BE2C (cell line): ENCODE measurements around the gene BMPR1B.

Experiments
- DNase-seq: peaks from one replicate; pipeline ENCODE4 v3.0.0-alpha.2; 2020
- H3K27me3 ChIP-seq: fragments of 250-450 bp; sonication (Bioruptor Pico); 2 replicates; pipeline ENCODE4 v1.5.1; 2020; ENCODE audit warnings: mild to moderate bottlenecking
- H3K36me3 ChIP-seq: fragments of 250-450 bp; sonication (Bioruptor Pico); 2 replicates; pipeline ENCODE4 v1.5.1; 2020; ENCODE audit warnings: mild to moderate bottlenecking
- H3K4me1 ChIP-seq: fragments of 250-450 bp; sonication (Bioruptor Pico); 2 replicates; pipeline ENCODE4 v1.5.1; 2020
- H3K4me3 ChIP-seq: 2 replicates; pipeline ENCODE4 v1.5.1; 2011; ENCODE audit warnings: low read depth, low read length
- H3K9me3 ChIP-seq: fragments of 250-450 bp; sonication (Bioruptor Pico); 2 replicates; pipeline ENCODE4 v1.5.1; 2020
- TF ChIP-seq, protein P1 (sequence below): IDR thresholded peaks from 2 replicates; pipeline ENCODE4 v1.5.1; 2012; ENCODE audit warnings: mild to moderate bottlenecking, low read depth, low read length

The BMPR1B gene

DNA sequence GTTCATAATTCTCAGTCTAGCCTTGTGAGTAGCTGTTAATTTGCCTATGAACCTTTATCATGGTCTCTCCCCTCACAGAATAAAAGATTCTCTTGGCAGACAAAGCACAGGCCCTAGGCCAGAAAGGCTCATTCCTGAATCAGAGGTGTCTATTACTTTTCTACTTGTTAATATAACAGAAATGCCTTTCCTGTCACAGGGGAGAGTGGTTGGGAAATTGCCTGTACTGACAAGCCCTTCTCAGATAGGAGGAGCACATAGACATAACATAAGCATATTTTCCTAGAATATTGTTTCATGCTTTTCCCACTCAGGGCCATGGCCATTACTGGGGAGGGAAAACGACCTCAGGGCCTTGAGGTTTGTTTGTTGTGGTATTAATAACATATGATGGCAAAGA is 308.3 kb downstream of the BMPR1B start:
- TF ChIP-seq, protein P1, sequence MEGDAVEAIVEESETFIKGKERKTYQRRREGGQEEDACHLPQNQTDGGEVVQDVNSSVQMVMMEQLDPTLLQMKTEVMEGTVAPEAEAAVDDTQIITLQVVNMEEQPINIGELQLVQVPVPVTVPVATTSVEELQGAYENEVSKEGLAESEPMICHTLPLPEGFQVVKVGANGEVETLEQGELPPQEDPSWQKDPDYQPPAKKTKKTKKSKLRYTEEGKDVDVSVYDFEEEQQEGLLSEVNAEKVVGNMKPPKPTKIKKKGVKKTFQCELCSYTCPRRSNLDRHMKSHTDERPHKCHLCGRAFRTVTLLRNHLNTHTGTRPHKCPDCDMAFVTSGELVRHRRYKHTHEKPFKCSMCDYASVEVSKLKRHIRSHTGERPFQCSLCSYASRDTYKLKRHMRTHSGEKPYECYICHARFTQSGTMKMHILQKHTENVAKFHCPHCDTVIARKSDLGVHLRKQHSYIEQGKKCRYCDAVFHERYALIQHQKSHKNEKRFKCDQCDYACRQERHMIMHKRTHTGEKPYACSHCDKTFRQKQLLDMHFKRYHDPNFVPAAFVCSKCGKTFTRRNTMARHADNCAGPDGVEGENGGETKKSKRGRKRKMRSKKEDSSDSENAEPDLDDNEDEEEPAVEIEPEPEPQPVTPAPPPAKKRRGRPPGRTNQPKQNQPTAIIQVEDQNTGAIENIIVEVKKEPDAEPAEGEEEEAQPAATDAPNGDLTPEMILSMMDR, result no peak
- no peak for DNase-seq
- H3K36me3 ChIP-seq, result no peaks in the 10 kb centered on the region
- H3K9me3 ChIP-seq, result no peaks in the 10 kb centered on the region
- H3K27me3 ChIP-seq, result no peaks in the 10 kb centered on the region
- H3K4me3 ChIP-seq, result no peak overlapping the region
- H3K4me1 ChIP-seq, result no peaks in the 10 kb centered on the region

DNA sequence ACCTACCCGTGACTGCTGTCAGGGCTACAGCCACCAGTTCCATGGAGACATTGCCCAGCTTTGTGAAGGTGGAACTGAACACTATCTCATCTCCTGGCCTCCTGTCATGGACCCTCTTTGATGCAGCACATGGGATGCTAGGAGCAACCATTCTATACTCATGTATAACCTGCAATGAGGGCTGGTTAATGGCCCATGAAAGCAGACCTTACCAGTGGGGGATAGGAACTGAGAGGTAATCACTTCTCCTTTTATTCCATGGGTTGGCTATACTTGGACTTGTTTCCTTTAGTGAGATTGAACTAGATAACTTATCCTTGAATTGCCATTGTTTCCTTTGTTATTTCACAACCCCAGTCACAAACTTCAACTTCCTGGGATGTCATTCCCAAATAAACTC is 310.6 kb downstream of the BMPR1B start:
- Histone ChIP-seq H3K36me3 (no peaks in the 10 kb centered on the region), H3K27me3 (no peaks in the 10 kb centered on the region), H3K4me1 (no peaks in the 10 kb centered on the region; the same call in 1 of the 2 replicates), H3K4me3 (no peak overlapping the region), H3K9me3 (no peaks in the 10 kb centered on the region)
- TF ChIP-seq, protein P1, result no peak
- no peak for DNase-seq

GRCh38 chr4:95068818-95069478 is 311.2 kb downstream of the BMPR1B start:
- H3K9me3 ChIP-seq, result no peaks in the 10 kb centered on the region
- no peak for DNase-seq
- H3K36me3 ChIP-seq, result no peaks in the 10 kb centered on the region
- no peaks in the 10 kb centered on the region; the same call in 1 of the 2 replicates for H3K4me1 ChIP-seq
- H3K27me3 ChIP-seq, result no peaks in the 10 kb centered on the region
- no peak overlapping the region for H3K4me3 ChIP-seq
- TF ChIP-seq, protein P1, result no peak

- no peak overlapping the region for H3K4me3 ChIP-seq
- DNase-seq, result no peak
- H3K9me3 ChIP-seq, result no peaks in the 10 kb centered on the region
- TF ChIP-seq, protein P1, result no peak
- H3K27me3 ChIP-seq, result no peaks in the 10 kb centered on the region
- no peaks in the 10 kb centered on the region for H3K36me3 ChIP-seq
- peaks cover 3% of the 10 kb centered on the region; the same call in 1 of the 2 replicates for H3K4me1 ChIP-seq
These were observed 314.1 kb downstream of the BMPR1B start for GRCh38 chr4:95071851-95072250.

DNA sequence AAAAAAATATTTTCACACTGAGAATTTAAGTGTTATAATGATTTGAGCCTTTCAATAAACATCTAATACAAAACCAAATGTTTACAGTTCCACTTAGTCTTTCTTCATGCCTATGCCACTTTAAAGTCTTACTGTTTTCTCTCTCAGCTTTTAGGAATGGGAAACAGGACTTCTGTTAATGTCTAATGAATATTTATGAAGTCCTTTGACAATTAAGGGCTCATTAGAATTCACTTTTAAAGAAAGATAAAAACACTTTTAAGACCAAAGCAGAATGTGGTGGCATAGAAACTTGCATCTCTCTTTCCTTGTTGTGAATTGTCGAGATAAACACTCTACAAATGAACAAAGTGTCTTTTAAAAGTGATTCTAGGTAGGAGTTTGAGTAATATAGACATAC is 315.9 kb downstream of the BMPR1B start:
- Histone ChIP-seq H3K27me3 (no peaks in the 10 kb centered on the region), H3K4me3 (no peak overlapping the region), H3K36me3 (no peaks in the 10 kb centered on the region), H3K4me1 (peaks cover 3% of the 10 kb centered on the region; the same call in 1 of the 2 replicates), H3K9me3 (no peaks in the 10 kb centered on the region)
- TF ChIP-seq, protein P1, result no peak
- no peak for DNase-seq

DNA sequence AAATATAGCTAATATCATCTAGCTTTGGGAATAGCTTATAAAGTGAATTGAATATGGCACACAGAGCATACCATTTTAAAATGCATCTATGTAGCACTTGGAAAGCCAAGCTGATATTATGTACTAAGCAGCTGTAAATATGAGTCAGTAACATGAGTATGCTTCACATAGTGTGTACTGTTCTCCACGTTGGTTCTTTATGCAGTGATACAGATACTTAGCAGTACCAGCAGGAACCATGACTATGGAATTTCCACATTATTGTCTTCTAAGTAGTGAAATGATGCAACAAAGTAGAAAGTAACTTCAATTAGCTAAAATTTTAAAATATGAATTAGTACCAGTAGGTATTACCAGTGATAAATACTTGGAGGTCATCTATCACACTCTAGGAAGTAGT is 320.1 kb downstream of the BMPR1B start:
- DNase-seq, result no peak

More for the DNA sequence above, 320.1 kb downstream of the BMPR1B start:
- Histone ChIP-seq H3K4me3 (no peak overlapping the region), H3K9me3 (no peaks in the 10 kb centered on the region), H3K4me1 (peaks cover 3% of the 10 kb centered on the region; the same call in 1 of the 2 replicates), H3K27me3 (no peaks in the 10 kb centered on the region), H3K36me3 (no peaks in the 10 kb centered on the region)
- TF ChIP-seq, protein P1, result no peak
